Endothelial cell of umbilical vein (primary cell): Measurements from ENCODE around the gene TPK1. TPM values are rescaled to one million over a fixed set of nuclear protein-coding genes. Genes with fewer than 3 reads are reported as not detected.

Experiments used
- BruUV-seq: library from RNA; stranded (reverse); fragments of 400-500 nt; replicated peaks from 2 replicates; lab custom pipeline; 2021; lab: Mats Ljungman, UMichigan
- CTCF ChIA-PET: fragments of 300-600, 350-600 bp; sonication (Branson Sonifier 250); formaldehyde crosslinking; loops from one replicate; lab custom pipeline; 2021; ENCODE audit warnings: antibody characterized with exemption, inconsistent platforms; lab: Charles Lee
- POLR2A ChIA-PET: fragments of 300-600, 350-600 bp; sonication (Branson Sonifier 250); formaldehyde crosslinking; loops from one replicate; lab custom pipeline; 2021; ENCODE audit warnings: antibody characterized with exemption, inconsistent platforms; lab: Charles Lee
- DNase-seq: peaks from one replicate; pipeline ENCODE4 v3.0.0-alpha.2; 2011; ENCODE audit warnings: low read depth, low spot score
- FAIRE-seq: peaks from 2 replicates; lab custom pipeline; 2011; peaks lifted over from hg19 to GRCh38; lab: Jason Lieb, UNC
- H2AFZ ChIP-seq: 2 replicates; pipeline ENCODE4 v1.6.0; 2012; ENCODE audit warnings: low read depth, low read length, control low read depth, inconsistent platforms
- H3K27ac ChIP-seq: 2 replicates; pipeline ENCODE4 v1.5.1; 2011; ENCODE audit warnings: low read depth, mild to moderate bottlenecking, control low read depth, low read length, moderate library complexity; ENCODE audit not compliant: insufficient read depth
- H3K27me3 ChIP-seq, 2 experiments: 2 replicates each; pipeline versions ENCODE4 v1.6.0 to v1.6.1; 2011; ENCODE audit warnings: low read length in 2 of 2, mixed read lengths in 1 of 2; ENCODE audit not compliant: control insufficient read depth in 2 of 2, insufficient read depth in 2 of 2
- H3K36me3 ChIP-seq, 2 experiments: 2 replicates in 1 of 2; 3 replicates in 1 of 2; pipeline ENCODE4 v1.5.1; 2011; ENCODE audit warnings: low read length in 2 of 2, mild to moderate bottlenecking in 1 of 2, moderate library complexity in 1 of 2; ENCODE audit not compliant: control insufficient read depth in 2 of 2, insufficient read depth in 2 of 2; ENCODE audit errors: extremely low read depth in 1 of 2
- H3K4me1 ChIP-seq: 3 replicates; pipeline ENCODE4 v1.5.1; 2011; ENCODE audit warnings: mild to moderate bottlenecking, low read length; ENCODE audit not compliant: control insufficient read depth, insufficient read depth; ENCODE audit errors: extremely low read depth
- H3K4me2 ChIP-seq: 2 replicates; pipeline ENCODE4 v1.6.1; 2011; ENCODE audit warnings: low read length, control low read depth, mixed read lengths; ENCODE audit not compliant: insufficient read depth
- H3K4me3 ChIP-seq, 3 experiments: fragments of 200-600 bp in 1 of 3; sonication (generic), shearing (Covaris generic) in 1 of 3; replicated peaks in 1 of 3; 2 replicates each; pipeline ENCODE4 v1.5.1; 2011 to 2016; ENCODE audit warnings: control low read depth in 3 of 3, low read length in 3 of 3, mild to moderate bottlenecking in 2 of 3, inconsistent platforms in 1 of 3, low read depth in 1 of 3, moderate library complexity in 1 of 3; ENCODE audit not compliant: insufficient read depth in 1 of 3
- H3K79me2 ChIP-seq: 2 replicates; pipeline ENCODE4 v1.6.0; 2012; ENCODE audit warnings: low read length, inconsistent platforms; ENCODE audit not compliant: control insufficient read depth, insufficient read depth
- H3K9ac ChIP-seq: replicated peaks from 2 replicates; pipeline ENCODE3; 2011; ENCODE audit warnings: low read length, control low read depth; ENCODE audit not compliant: insufficient read depth; ENCODE audit errors: extremely low read depth
- H3K9me1 ChIP-seq: replicated peaks from 3 replicates; pipeline ENCODE4 v1.6.0; 2011; ENCODE audit warnings: mild to moderate bottlenecking, low read length; ENCODE audit not compliant: control insufficient read depth, insufficient read depth; ENCODE audit errors: extremely low read depth
- H3K9me3 ChIP-seq: replicated peaks from 2 replicates; pipeline ENCODE4 v1.5.1; 2012; ENCODE audit warnings: low read length, inconsistent platforms; ENCODE audit not compliant: control insufficient read depth, insufficient read depth
- H4K20me1 ChIP-seq: replicated peaks from 2 replicates; pipeline ENCODE3; 2011; ENCODE audit warnings: mild to moderate bottlenecking, low read length; ENCODE audit not compliant: control insufficient read depth, insufficient read depth; ENCODE audit errors: extremely low read depth
- CTCF ChIP-seq, 2 donors: IDR thresholded peaks; 1 replicate in 1 of 2; 2 replicates in 1 of 2; pipeline ENCODE4 v1.5.1; 2011; ENCODE audit warnings: low read length in 2 of 2, mild to moderate bottlenecking in 2 of 2, moderate library complexity in 2 of 2, control low read depth in 1 of 2, inconsistent platforms in 1 of 2, low read depth in 1 of 2; ENCODE audit not compliant: insufficient read depth in 1 of 2; ENCODE audit errors: extremely low read depth in 1 of 2
- EZH2 ChIP-seq: IDR thresholded peaks from 2 replicates; pipeline ENCODE4 v1.6.1; 2012; ENCODE audit warnings: borderline replicate concordance, low read depth, mild to moderate bottlenecking, moderate library complexity, low read length, inconsistent platforms; ENCODE audit not compliant: severe bottlenecking
- FOS ChIP-seq: IDR thresholded peaks from 2 replicates; pipeline ENCODE4 v1.6.1; 2011; ENCODE audit warnings: mild to moderate bottlenecking, low read length, moderate library complexity, borderline replicate concordance; ENCODE audit not compliant: insufficient read depth
- GATA2 ChIP-seq: IDR thresholded peaks from 2 replicates; pipeline ENCODE4 v1.7.0; 2011; ENCODE audit warnings: low read depth, mild to moderate bottlenecking, moderate library complexity, mixed read lengths, low read length; ENCODE audit not compliant: insufficient read length, insufficient read depth
- JUN ChIP-seq: IDR thresholded peaks from 2 replicates; pipeline ENCODE4 v1.6.1; 2011; ENCODE audit warnings: borderline replicate concordance, low read depth; ENCODE audit not compliant: insufficient read length, insufficient read depth
- MAX ChIP-seq: IDR thresholded peaks from 2 replicates; pipeline ENCODE4 v1.6.1; 2011; ENCODE audit not compliant: insufficient read depth, insufficient read length
- MYC ChIP-seq: IDR thresholded peaks from one replicate; pipeline ENCODE4 v1.6.1; 2011; ENCODE audit warnings: mild to moderate bottlenecking, low read depth, low read length
- POLR2A ChIP-seq: IDR thresholded peaks from 2 replicates; pipeline ENCODE4 v1.6.1; 2012; ENCODE audit warnings: low read depth, mild to moderate bottlenecking, control low read depth, low read length
- POLR2AphosphoS5 ChIP-seq: IDR thresholded peaks from 2 replicates; pipeline ENCODE4 v1.6.1; 2012; ENCODE audit warnings: low read depth, mild to moderate bottlenecking, control low read depth, low read length, moderate library complexity; ENCODE audit not compliant: insufficient read depth
- dilution Hi-C: fragments of 300-500 bp; cut with MboI; formaldehyde crosslinking; loops from one replicate; pipeline ENCODE4 v1.15.0; 2019; ENCODE audit warnings: low sequenced_read_pairs; ENCODE audit not compliant: extremely low pct_ligation_motif_present
- intact Hi-C: fragments of 100-400 bp; cut with micrococcal nuclease; formaldehyde crosslinking; loops from one replicate; pipeline ENCODE4 v1.10.0; 2022
- polyA plus RNA-seq, 4 experiments: library from polyadenylated mRNA; depleted of rRNA in 3 of 4; stranded (reverse) in 3 of 4; unstranded in 1 of 4; fragments of >200 nt; gene quantifications; 2 replicates each; pipeline versions ENCODE4 v1.2.1 to v1.2.3, GENCODE V29; 2011 to 2012; ENCODE audit warnings: missing spikeins in 1 of 4
- total RNA-seq: library from RNA; stranded (reverse); gene quantifications from 2 replicates; pipeline ENCODE4 v1.2.3, GENCODE V29; 2021

Gene TPK1
- total and polyA plus RNA-seq, 2 donors (not counting 3 experiments of a cell fraction or from before 2014, with no cell fraction given): 7.5 to 9.3 TPM

GRCh38 chr7:144579687-144580086 is 256.2 kb downstream of the TPK1 start:
- Histone ChIP-seq H3K4me3 (no peak overlapping the region), H3K4me1 (no peaks in the 10 kb centered on the region), H3K9ac (no peak overlapping the region), H3K79me2 (no peaks in the 10 kb centered on the region), H2AFZ (no peak overlapping the region), H4K20me1 (no peaks in the 10 kb centered on the region), H3K36me3 (no peaks in the 10 kb centered on the region), H3K4me2 (no peak overlapping the region), H3K27me3 (no peaks in the 10 kb centered on the region), H3K9me3 (no peaks in the 10 kb centered on the region), H3K9me1 (no peaks in the 10 kb centered on the region), H3K27ac (no peak overlapping the region)
- ChIA-PET POLR2A (no interaction called here), CTCF (interaction anchor here (0.5 to 1.0 kb wide), 2 partner anchors 22 to 256 kb away, joined by 3 read pairs; partner anchors contain the start of gene TPK1)
- BruUV-seq: no TSS peak
- intact Hi-C loops: no loop called here
- dilution Hi-C loops: no loop called here
- DNase-seq (no peak), FAIRE-seq (no peak)
- no peak for TF ChIP-seq POLR2A
- no peak for TF ChIP-seq GATA2
- no peak for TF ChIP-seq FOS
- no peak for TF ChIP-seq POLR2AphosphoS5
- TF ChIP-seq CTCF (IDR thresholded peaks at IDR 0.05; ENCODE audit: extremely low read depth in 1 of 2, insufficient read depth in 1 of 2, low read depth in 1 of 2, low read length in 2 of 2): no peak
- no peak for TF ChIP-seq EZH2
- TF ChIP-seq MYC: no peak
- TF ChIP-seq JUN: no peak
- TF ChIP-seq MAX: no peak
